GM21360 (cell line): Measurements from ENCODE around the gene CDH12.
"Not testable (repeated sequence)": the region's sequence is repeated elsewhere in the genome, so short reads cannot be mapped to it uniquely, and the experiment has no call there.

Experiments
- ATAC-seq: cut with Tn5 transposase; IDR thresholded peaks from one replicate; pipeline ENCODE4 v1.9.1; 2021; ENCODE audit warnings: mild to moderate bottlenecking, moderate library complexity; ENCODE audit not compliant: unreplicated experiment

CDH12 gene

GRCh38 chr5:22651355-22651754 is 201.8 kb downstream of the CDH12 start:
- ATAC-seq: no peak

GRCh38 chr5:22650511-22650910 is 202.6 kb downstream of the CDH12 start:
- ATAC-seq: no peak

GRCh38 chr5:22649074-22649473 is 204.1 kb downstream of the CDH12 start:
- no peak for ATAC-seq

- ATAC-seq: no peak
Measured at GRCh38 chr5:22644859-22645258, 208.3 kb downstream of the CDH12 start.

- ATAC-seq: no peak
Measured at GRCh38 chr5:22643356-22643755, 209.8 kb downstream of the CDH12 start.

GRCh38 chr5:22631683-22632082 is 221.5 kb downstream of the CDH12 start:
- no peak for ATAC-seq

- ATAC-seq: no peak
Measured at GRCh38 chr5:22627029-22627428, 226.1 kb downstream of the CDH12 start.

- ATAC-seq: no peak
Measured at GRCh38 chr5:22625451-22625850, 227.7 kb downstream of the CDH12 start.

- no peak for ATAC-seq
Measured at GRCh38 chr5:22621084-22621483, 232.1 kb downstream of the CDH12 start.

- no peak for ATAC-seq
Measured at GRCh38 chr5:22615964-22616363, 237.2 kb downstream of the CDH12 start.

- no peak for ATAC-seq
Measured at GRCh38 chr5:22614486-22615094, 238.6 kb downstream of the CDH12 start.

- no peak for ATAC-seq
Measured at GRCh38 chr5:22612928-22613327, 240.2 kb downstream of the CDH12 start.

- no peak for ATAC-seq
Measured at GRCh38 chr5:22611327-22611726, 241.8 kb downstream of the CDH12 start.

GRCh38 chr5:22607498-22607897 is 245.6 kb downstream of the CDH12 start:
- ATAC-seq: not testable (repeated sequence)

GRCh38 chr5:22605473-22605872 is 247.7 kb downstream of the CDH12 start:
- ATAC-seq: no peak

- ATAC-seq: no peak
Measured at GRCh38 chr5:22604711-22605110, 248.4 kb downstream of the CDH12 start.

GRCh38 chr5:22598796-22599195 is 254.3 kb downstream of the CDH12 start:
- no peak for ATAC-seq

- no peak for ATAC-seq
Measured at GRCh38 chr5:22596404-22596970, 256.7 kb downstream of the CDH12 start.

- no peak for ATAC-seq
Measured at GRCh38 chr5:22594491-22594890, 258.7 kb downstream of the CDH12 start.

- no peak for ATAC-seq
Measured at GRCh38 chr5:22593592-22593991, 259.6 kb downstream of the CDH12 start.

GRCh38 chr5:22591461-22591860 is 261.7 kb downstream of the CDH12 start:
- no peak for ATAC-seq

- no peak for ATAC-seq
Measured at GRCh38 chr5:22590677-22591268, 262.4 kb downstream of the CDH12 start.

GRCh38 chr5:22577711-22578110 is 275.4 kb downstream of the CDH12 start:
- ATAC-seq: no peak
